ENCODE data around the gene SORCS1.

SORCS1 gene

GRCh38 chr10:106609470-106610266 is 554.8 kb downstream of the SORCS1 start:
- TF ChIP-seq CTCF (conservative IDR thresholded peaks at IDR 0.05; ENCODE audit: low read length), result peak; percentile 16; the same call in 1 of the 2 replicates
- no peak overlapping the region for H3K4me3 ChIP-seq (ENCODE audit: low read length)
- DNase-seq (ENCODE audit: low read depth), result no peak

- no peak for TF ChIP-seq CTCF (conservative IDR thresholded peaks at IDR 0.05; ENCODE audit: low read length)
- H3K4me3 ChIP-seq (ENCODE audit: low read length), result no peak overlapping the region
- no peak for DNase-seq (ENCODE audit: low read depth)
Measured at GRCh38 chr10:106608066-106608465, 556.4 kb downstream of the SORCS1 start.

- no peak for DNase-seq (ENCODE audit: low read depth)
- TF ChIP-seq CTCF (conservative IDR thresholded peaks at IDR 0.05; ENCODE audit: low read length), result no peak
- H3K4me3 ChIP-seq (ENCODE audit: low read length), result no peak overlapping the region
Measured at GRCh38 chr10:106595281-106595680, 569.2 kb downstream of the SORCS1 start.

GRCh38 chr10:106593876-106594275 is 570.6 kb downstream of the SORCS1 start:
- no peak overlapping the region for H3K4me3 ChIP-seq (ENCODE audit: low read length)
- no peak for DNase-seq (ENCODE audit: low read depth)
- TF ChIP-seq CTCF (conservative IDR thresholded peaks at IDR 0.05; ENCODE audit: low read length), result no peak

GRCh38 chr10:106592396-106592795 is 572.1 kb downstream of the SORCS1 start:
- no peak for TF ChIP-seq CTCF (conservative IDR thresholded peaks at IDR 0.05; ENCODE audit: low read length)
- H3K4me3 ChIP-seq (ENCODE audit: low read length), result no peak overlapping the region
- DNase-seq (ENCODE audit: low read depth), result peak; percentile 23

- DNase-seq (ENCODE audit: low read depth), result no peak
- no peak for TF ChIP-seq CTCF (conservative IDR thresholded peaks at IDR 0.05; ENCODE audit: low read length)
- no peak overlapping the region for H3K4me3 ChIP-seq (ENCODE audit: low read length)
Measured at GRCh38 chr10:106582291-106582690, 582.2 kb downstream of the SORCS1 start.

GRCh38 chr10:106577756-106578155 is 586.8 kb downstream of the SORCS1 start:
- no peak for TF ChIP-seq CTCF (conservative IDR thresholded peaks at IDR 0.05; ENCODE audit: low read length)
- no peak for DNase-seq (ENCODE audit: low read depth)
- H3K4me3 ChIP-seq (ENCODE audit: low read length), result no peak overlapping the region

Data from AG10803 (cell line).